RKO (cell line): Measurements from ENCODE around the gene ZNRF2.
A peak's percentile ranks its signal among the peaks of the same experiment; 100 is the strongest.

Experiments used
- DNase-seq: peaks from one replicate; pipeline ENCODE4 v3.0.0-alpha.2; 2016; ENCODE audit warnings: low spot score

Gene ZNRF2

GRCh38 chr7:30411897-30412296 lies 127.5 kb downstream of the ZNRF2 start:
- DNase-seq, result no peak

DNA sequence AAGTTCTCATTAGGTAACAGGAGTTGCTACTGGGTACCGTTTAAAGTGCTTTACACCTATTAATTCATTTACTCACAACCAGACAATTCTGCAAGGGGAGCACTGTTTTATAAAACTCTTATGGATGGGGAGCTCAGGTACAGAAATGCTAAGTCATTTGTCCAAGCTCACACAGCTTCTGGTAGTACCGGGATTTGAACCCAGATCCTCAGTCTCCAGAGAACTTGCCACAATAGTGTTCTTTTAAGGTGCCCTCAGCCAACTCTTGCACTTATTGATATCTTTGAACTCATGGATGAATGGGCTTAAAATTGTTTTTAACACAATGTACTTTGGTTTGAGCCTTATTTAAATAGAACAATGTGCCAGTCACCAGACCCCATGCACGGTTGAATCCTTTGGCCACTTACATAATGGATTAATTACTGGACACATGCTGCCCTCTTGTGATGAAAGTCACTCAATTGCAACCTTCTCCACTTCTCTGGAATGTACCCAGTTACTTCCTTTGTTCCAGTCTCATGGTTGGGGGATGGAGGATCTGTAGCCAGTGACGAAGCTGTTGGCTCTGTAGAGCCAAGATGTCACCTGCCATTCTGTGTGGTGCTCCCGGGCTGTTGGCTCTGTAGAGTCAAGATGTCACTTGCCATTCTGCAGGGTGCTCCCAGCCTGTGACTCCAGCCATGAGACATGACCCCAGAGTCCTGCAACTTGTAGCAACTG lies 128.5 kb downstream of the ZNRF2 start:
- DNase-seq, result peak; percentile 88

DNA sequence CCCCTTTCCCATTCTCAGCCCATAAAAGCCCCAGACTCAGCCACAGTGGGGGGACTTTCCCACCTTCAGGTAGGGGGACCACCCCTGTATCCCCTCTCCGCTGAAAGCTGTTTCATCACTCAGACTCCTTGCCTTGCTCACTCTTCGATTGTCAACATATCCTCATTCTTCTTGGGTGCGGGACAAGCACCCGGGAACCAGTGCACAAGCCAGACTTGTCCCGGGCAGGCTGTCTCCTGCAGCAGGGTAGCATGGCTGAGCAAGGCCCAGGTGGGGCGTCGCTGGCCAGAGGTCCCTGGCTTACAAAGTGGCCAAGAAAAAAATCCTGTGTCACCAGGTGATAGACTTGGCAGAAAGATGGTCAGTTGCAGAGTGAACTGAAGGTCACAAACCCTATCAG lies 129.5 kb downstream of the ZNRF2 start:
- no peak for DNase-seq
